Rectal smooth muscle tissue (tissue), 1 donor: ENCODE results near the gene EEFSEC.

ENCODE experiments used
- H3K27ac ChIP-seq: one replicate; pipeline ENCODE4 v1.7.0; 2013; ENCODE audit warnings: low read depth, low read length, inconsistent platforms
- H3K27me3 ChIP-seq: one replicate; pipeline ENCODE4 v1.7.0; 2013; ENCODE audit warnings: low read length; ENCODE audit not compliant: control insufficient read depth, insufficient read depth
- H3K36me3 ChIP-seq: one replicate; pipeline ENCODE4 v1.7.0; 2013; ENCODE audit warnings: low read length; ENCODE audit not compliant: control insufficient read depth, insufficient read depth
- H3K4me1 ChIP-seq: one replicate; pipeline ENCODE4 v1.7.0; 2013; ENCODE audit warnings: low read length; ENCODE audit not compliant: control insufficient read depth, insufficient read depth
- H3K4me3 ChIP-seq: one replicate; pipeline ENCODE4 v1.7.0; 2013; ENCODE audit warnings: low read length
- H3K9ac ChIP-seq: one replicate; pipeline ENCODE4 v1.7.0; 2013; ENCODE audit warnings: low read length

The EEFSEC gene

DNA sequence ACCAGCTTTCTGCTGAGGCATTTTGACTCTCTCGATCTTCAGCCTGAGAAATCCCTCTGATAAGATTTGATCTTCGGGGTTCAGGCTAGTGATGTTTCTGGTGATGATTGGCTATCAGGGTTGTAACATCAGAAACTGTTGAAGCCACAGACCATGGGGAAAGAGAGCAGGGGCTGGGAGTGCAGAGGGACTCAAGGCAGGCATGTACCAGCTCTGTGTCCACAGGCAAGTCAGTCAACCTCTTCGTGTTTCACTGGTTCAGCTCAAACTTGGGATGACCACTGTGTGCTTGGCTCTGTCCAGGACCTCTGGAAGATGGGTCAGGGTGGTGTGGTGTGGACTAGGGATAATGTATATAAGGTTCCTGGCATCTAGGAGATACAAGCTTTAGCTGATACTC, 116.5 kb downstream of the EEFSEC start:
- no peak overlapping the region for H3K9ac ChIP-seq
- H3K36me3 ChIP-seq: peaks cover 3% of the 10 kb centered on the region
- no peak overlapping the region for H3K4me3 ChIP-seq
- no peak overlapping the region for H3K27ac ChIP-seq
- no peaks in the 10 kb centered on the region for H3K27me3 ChIP-seq
- H3K4me1 ChIP-seq: no peaks in the 10 kb centered on the region

- H3K27ac ChIP-seq: no peak overlapping the region
- H3K36me3 ChIP-seq: peaks cover 2% of the 10 kb centered on the region
- no peak overlapping the region for H3K4me3 ChIP-seq
- no peak overlapping the region for H3K9ac ChIP-seq
- no peaks in the 10 kb centered on the region for H3K4me1 ChIP-seq
- H3K27me3 ChIP-seq: no peaks in the 10 kb centered on the region
Observed at GRCh38 chr3:128270559-128271492, 117.5 kb downstream of the EEFSEC start.

DNA sequence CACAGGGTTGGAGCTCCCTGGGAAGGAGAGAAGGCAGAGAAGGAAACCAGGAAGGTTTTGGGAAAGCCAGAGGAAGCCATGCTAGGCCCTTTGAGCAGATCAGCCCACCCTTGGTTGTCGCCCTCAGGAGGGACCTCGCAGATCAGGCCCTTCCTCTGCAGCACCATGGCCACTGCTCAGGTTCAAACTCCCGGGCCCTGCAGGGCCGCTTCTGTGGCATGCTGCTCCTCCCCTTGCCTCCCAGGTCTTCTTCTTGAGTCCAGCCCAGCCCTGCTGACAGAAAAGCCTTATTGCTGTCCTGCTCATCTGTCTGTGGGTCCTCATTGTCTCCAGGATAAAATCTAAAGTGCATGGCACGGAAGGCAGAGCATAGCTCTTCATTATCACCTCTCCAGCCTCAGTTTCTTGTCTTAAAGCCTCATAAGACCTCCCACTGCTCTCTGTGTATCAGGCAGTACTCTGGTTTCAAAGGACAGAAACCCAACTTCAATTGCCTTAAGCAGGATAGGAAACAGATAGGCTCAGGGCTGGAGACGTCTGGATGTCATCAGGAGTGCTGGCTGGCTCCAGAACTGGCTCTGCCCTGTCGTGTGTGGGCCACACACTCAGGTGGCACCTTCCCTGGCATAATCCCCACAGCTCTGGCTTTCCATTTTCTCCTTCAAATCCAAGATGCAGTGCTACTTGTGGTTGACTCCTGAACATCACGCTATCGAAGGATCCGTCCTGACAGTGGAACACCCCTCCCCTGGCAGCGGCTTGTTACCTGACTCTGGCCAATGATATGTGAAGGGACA, 118.5 kb downstream of the EEFSEC start:
- Histone ChIP-seq H3K27me3 (no peaks in the 10 kb centered on the region), H3K36me3 (peaks cover 2% of the 10 kb centered on the region)

GRCh38 chr3:128273109-128273840, 120.0 kb downstream of the EEFSEC start:
- no peak overlapping the region for H3K9ac ChIP-seq
- H3K4me1 ChIP-seq: no peaks in the 10 kb centered on the region
- no peak overlapping the region for H3K4me3 ChIP-seq
- no peaks in the 10 kb centered on the region for H3K27me3 ChIP-seq
- H3K27ac ChIP-seq: no peak overlapping the region
- H3K36me3 ChIP-seq: peaks cover 2% of the 10 kb centered on the region

More for the DNA sequence above, 118.5 kb downstream of the EEFSEC start:
- Histone ChIP-seq H3K4me1 (no peaks in the 10 kb centered on the region), H3K27ac (no peak overlapping the region), H3K9ac (no peak overlapping the region), H3K4me3 (no peak overlapping the region)

DNA sequence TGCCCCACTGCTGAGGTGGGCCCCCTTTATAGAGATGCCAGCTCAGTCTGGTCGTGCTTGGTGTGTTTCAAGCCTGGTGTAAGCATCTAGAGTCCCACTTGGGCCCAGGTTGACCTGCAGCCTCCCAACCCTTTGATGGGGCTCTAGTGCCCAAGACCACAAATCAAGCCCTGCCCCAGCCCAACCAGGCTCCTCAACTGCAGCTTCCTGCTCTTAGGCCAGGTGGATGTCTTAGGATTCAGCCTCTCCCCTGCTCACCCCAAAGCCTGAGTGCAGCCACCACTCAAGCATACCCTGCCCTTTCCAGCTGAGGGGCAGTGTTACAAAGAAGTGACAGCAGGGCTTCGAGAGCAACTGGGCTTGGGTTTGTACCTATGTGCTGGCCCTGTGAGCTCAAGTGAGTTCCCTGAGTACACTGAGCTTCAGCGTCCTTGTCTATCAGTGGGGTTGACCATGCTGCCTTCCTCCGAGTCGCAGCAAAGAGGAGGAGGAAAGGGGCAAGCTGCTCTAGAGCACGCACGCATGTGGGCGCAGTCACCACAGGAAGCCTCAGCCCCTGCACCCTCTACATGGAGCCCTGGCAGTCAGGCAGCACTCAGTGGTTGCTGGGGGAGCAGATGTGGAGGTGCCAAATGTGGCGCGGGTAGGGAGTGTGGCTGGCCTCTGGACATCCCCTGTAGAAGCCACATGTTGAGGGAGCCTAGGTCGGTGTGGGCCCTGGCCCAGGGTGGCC, 120.7 kb downstream of the EEFSEC start:
- Histone ChIP-seq H3K27me3 (no peaks in the 10 kb centered on the region), H3K36me3 (peaks cover 2% of the 10 kb centered on the region), H3K27ac (no peak overlapping the region), H3K9ac (no peak overlapping the region), H3K4me1 (peaks cover 6% of the 10 kb centered on the region), H3K4me3 (no peak overlapping the region)

- no peak overlapping the region for H3K4me3 ChIP-seq
- peaks cover 12% of the 10 kb centered on the region for H3K4me1 ChIP-seq
- no peaks in the 10 kb centered on the region for H3K36me3 ChIP-seq
- no peak overlapping the region for H3K27ac ChIP-seq
- no peaks in the 10 kb centered on the region for H3K27me3 ChIP-seq
- H3K9ac ChIP-seq: no peak overlapping the region
Observed at GRCh38 chr3:128274837-128275236, 121.6 kb downstream of the EEFSEC start.

DNA sequence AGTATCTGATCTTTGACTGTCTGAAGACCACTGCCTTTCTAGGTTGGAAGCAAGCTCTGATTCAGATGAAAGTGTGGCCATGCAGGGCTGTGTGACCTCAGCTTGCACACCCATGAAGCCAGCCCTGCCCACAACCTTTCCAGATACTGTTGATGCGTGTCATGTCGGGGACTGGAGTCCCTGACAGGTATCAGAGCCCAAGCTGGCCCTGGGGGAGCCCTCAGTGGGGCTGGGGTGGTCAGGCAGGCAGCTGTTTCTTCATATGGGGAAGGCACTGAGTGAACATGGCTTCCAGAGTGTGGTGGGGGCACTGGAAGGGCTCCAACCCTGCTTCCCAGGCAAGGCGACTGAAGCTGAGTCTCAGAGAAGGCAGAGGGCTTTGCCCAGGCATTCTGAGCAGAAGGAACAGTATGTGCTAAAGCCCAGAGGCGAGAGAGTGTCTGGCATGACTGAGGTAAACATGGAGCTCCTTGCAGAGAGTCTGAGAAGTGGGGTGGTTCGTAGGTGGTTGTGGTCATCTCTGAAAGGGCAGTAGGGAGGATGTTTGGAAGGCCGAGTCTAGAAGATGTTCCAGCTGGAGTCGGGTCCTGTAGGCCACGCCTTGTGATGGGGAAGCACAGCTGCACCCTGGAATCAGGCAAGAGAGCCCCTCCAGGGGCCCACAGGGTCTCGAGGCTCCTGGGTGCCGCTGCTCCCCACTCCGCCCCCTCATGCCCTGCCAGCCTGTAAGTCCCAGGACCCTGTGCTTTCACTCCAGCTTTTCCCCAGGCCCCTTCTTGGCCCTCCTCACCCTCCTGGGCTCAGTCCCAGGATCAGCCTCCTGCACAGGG, 122.2 kb downstream of the EEFSEC start:
- Histone ChIP-seq H3K27ac (no peak overlapping the region), H3K36me3 (no peaks in the 10 kb centered on the region), H3K27me3 (no peaks in the 10 kb centered on the region), H3K9ac (no peak overlapping the region), H3K4me1 (peaks cover 12% of the 10 kb centered on the region), H3K4me3 (no peak overlapping the region)

DNA sequence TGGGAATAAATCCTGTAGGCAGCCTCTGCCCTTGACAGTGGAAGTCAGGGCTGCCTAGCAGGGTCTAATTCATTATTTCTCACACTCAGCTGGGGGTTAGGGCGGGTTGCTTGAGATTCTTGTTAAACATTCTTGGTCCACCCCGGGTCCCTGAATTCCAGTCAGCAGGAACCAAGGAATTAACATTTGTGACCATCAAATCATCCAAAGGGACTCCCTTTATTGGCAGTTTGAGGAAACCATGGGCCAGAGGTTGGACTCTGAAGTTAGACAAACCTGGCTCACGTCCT, 122.8 kb downstream of the EEFSEC start:
- Histone ChIP-seq H3K4me3 (no peak overlapping the region), H3K27ac (no peak overlapping the region), H3K36me3 (no peaks in the 10 kb centered on the region), H3K27me3 (no peaks in the 10 kb centered on the region), H3K9ac (no peak overlapping the region), H3K4me1 (peaks cover 16% of the 10 kb centered on the region)

- no peak overlapping the region for H3K27ac ChIP-seq
- H3K9ac ChIP-seq: no peak overlapping the region
- peaks cover 21% of the 10 kb centered on the region for H3K4me1 ChIP-seq
- no peaks in the 10 kb centered on the region for H3K27me3 ChIP-seq
- H3K4me3 ChIP-seq: no peak overlapping the region
- no peaks in the 10 kb centered on the region for H3K36me3 ChIP-seq
Observed at GRCh38 chr3:128276577-128277183, 123.4 kb downstream of the EEFSEC start.

- peaks cover 30% of the 10 kb centered on the region for H3K4me1 ChIP-seq
- H3K27ac ChIP-seq: no peak overlapping the region
- no peak overlapping the region for H3K9ac ChIP-seq
- H3K36me3 ChIP-seq: no peaks in the 10 kb centered on the region
- no peak overlapping the region for H3K4me3 ChIP-seq
- H3K27me3 ChIP-seq: no peaks in the 10 kb centered on the region
Observed at GRCh38 chr3:128277378-128278069, 124.2 kb downstream of the EEFSEC start.
